ENCODE data around the gene HIBCH.
"Not testable (repeated sequence)": the region's sequence is repeated elsewhere in the genome, so short reads cannot be mapped to it uniquely, and the experiment has no call there.

The HIBCH gene

DNA sequence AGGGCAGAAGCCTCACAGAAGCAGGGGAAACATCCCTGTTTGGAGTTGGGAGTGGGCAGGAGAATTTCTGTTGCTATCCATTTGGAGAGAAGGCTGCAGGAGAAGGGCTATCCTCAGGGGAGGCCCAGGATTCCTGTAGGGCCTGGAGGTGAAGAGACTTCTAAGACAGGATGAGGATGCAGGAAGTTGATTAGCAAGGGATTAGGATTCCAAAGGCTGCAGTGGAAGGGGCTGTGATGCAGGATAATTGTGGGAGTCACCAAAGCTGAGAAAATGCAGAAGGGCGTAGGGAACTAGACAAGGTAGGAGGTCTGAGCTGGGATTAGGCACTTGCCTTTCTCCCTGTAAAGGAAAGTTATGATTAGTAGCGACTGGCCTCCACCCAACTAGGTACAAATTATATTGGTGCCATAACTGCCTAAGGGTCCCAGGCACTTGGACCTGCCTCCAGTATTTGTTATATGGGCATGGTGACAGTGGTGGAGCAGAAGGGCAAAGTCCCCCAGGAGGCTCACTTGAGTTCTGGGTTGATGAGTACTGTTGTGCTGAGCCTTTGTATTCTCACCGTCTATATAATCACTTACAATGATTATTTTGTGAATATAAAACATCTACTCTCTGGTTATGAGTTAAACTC, 160.7 kb downstream of the HIBCH start:
- no peak for DNase-seq

GRCh38 chr2:190157613-190158528, 161.8 kb downstream of the HIBCH start:
- not testable (repeated sequence) for DNase-seq

- no peak for DNase-seq
Observed at GRCh38 chr2:190156530-190157212, 163.0 kb downstream of the HIBCH start.
